HG03342 (cell line): ENCODE data around the gene PHF21B.
"Not testable (repeated sequence)": the region's sequence is repeated elsewhere in the genome, so short reads cannot be mapped to it uniquely, and the experiment has no call there.

Experiments used
- ATAC-seq: cut with Tn5 transposase; IDR thresholded peaks from one replicate; pipeline ENCODE4 v1.9.1; 2021; ENCODE audit warnings: mild to moderate bottlenecking, moderate library complexity; ENCODE audit not compliant: unreplicated experiment

The PHF21B gene

DNA sequence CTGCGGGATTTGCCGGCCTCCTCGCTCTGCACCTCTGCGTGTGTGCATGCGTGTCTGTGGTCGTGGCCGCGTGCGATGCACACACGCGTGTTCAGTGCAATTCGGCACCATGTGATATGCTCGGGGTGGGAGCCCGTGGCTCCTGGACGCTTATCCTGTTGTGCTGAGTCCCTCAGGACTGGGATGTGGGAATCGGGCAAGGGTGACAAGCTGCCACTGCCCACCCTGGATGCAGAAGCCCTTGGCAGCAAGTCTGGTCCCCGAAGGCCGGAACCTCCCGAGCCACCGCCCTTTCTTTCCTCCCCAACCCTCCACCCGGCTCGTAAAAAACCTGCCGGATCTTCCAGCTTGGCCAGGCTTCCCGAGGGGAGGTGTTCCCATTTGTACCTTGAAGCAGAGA, 128.2 kb downstream of the PHF21B start:
- no peak for ATAC-seq

DNA sequence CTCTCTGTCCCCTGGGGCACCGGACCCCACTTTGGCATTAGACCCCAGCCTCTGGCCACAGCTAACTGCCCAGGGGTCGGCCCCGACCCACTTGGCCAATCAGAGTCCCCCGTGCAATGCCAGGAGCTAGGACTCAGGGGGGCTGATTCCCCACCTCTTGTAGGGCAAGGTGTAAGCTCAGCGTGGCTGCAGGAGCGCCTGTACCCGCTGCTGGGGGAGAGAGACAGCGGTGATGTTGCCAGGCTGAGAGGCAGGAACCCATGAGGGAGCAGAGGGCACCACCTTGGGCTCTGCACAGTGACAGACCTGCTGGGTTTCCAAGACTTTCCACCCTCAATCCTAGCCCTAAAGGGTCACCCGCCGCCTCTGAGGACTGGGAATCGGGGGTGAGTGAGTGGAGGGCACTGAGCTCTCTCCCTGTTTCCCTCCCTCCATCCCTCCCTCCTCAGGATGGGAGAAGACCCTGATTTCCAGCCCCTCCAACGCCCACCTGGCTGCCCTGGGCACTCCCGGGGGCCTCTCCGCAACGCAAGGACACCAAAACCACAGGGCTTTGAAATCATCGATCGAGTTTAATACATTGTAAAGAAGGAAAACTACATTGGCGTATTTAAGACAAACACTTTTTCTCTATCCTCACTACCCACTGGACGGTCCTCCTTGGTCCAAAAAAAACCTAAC, 129.1 kb downstream of the PHF21B start:
- ATAC-seq: no peak

DNA sequence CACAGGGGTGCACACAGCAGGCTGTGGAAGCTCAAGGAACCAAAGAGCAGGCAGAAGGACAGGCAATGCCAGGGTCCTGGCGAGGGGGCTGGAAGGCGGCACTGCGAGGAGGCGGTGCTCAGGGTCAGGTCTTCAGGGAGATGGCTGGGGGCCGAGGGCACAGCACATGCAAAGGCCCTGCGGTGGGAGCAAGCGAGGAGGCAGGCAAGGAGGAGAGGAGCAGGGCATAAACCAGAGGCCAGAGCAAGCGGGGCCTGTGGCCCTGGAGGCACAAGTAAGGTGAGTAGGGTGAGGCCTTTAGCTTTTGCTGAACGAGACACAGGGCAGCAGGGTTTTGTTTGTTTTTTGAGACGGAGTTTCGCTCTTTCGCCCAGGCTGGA, 130.5 kb downstream of the PHF21B start:
- ATAC-seq: no peak

DNA sequence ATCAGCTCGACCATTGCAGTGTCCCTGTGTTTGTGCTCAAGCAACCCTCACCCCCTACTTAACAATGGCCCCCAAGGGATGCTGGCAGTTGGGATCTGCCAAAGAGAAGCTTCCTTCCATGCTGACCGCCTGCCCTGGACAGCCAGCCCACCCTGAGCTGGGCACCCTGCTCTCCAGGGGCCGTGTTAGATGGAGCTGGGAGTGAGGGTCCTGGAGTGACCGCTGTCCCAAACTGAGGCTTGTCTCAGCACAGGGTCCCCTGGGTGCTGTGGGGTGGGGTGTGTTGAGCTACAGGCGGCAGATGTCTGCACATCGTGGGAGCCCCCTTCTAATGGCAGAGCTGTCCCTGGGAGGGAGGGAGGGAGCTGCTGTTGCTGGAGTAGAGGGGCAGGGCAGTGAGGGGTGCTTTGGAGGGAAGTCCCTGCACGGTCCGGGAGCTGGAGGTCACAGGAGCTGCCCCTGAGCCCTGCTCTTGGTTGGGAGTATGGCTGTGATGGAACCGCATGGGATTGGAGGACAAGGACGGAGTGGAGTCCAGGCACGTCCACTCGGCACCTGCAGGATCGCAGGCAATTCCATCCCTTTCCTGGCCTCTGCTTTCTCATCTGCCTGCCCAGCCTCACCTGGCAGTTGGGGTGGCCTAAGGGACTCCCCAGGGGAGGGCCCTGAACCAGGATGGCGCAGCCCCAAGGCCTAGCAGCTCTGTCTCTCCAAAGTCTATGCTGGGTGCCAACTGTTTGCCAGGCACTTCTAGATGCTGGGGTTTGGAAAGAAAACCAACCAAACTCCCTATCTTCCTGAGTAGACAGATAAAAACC, 131.1 kb downstream of the PHF21B start:
- ATAC-seq: no peak

DNA sequence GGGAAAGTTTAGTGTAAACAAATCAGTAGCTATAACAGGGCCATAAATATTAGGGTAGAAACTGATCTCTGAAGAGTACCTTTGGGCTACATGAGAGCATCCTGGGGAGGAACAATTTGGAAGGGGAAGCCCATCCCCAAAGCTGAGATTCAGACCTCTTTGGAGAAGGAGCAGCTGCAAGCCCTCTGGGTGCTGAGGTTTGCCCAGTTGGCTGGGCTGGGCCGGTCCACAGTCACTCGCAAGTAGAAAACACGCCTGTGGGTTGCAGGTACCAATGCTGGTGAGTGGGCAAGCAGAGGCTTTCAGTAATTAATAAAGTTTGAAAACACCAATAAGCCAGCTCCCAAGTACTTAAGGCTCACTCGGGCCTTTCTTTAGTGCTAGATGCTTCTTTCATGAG, 132.9 kb downstream of the PHF21B start:
- no peak for ATAC-seq

DNA sequence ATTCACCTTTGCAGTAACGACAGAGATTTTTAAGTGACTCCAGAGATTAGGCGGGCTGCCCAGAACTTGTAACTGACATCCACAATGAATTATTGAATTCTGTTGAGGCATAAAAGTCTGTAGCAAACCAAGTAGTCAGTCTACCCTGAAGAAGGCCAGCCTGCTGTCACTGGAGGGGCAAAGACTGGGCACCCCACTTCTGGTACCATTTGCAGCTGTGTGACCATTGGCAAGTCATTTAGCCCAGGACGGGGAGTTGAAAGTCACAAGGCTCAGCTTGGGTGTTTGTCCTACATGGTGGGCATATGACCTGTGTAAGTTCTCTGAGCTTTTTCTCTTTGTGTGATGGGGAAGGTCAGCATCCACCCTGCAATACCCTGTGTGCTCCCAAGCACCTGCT, 138.0 kb downstream of the PHF21B start:
- no peak for ATAC-seq

DNA sequence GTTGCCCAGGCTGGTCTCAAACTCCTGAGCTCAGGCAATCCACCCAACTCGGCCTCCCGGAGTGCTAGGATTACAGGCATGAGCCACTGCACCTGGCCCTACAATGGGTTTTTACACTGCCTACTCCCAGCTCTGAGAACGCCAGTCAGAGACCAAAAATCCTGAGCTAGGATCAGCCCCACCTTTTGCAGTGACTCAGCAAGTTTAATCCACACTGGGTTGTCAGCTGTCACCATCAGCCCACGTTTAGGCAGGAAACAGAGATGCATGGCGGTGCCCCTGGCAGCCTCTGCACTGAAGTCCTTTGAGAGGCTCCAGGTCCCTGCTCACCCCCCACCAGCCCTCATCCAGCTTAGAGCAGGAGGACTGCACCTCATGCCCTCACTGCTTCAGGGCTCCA, 139.8 kb downstream of the PHF21B start:
- ATAC-seq: no peak

DNA sequence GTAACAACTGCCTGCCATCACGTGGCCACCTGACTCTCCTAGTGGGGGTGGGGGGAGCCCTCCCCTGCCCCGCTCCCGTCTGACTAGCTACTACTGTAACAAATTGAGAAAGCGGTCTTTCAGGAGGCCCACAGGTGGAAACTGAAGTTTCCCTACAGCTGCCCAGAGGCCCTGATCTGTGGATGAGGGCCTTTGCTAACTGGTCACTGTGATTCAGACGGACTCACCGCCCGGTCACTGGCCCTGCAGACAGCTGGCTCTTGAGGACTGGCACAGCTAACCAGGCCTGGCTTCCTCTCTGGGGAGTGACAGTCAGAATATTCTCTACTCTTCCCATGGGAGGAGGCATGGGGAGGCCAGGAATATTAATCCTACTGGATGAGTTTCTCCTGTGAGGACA, 140.6 kb downstream of the PHF21B start:
- no peak for ATAC-seq

DNA sequence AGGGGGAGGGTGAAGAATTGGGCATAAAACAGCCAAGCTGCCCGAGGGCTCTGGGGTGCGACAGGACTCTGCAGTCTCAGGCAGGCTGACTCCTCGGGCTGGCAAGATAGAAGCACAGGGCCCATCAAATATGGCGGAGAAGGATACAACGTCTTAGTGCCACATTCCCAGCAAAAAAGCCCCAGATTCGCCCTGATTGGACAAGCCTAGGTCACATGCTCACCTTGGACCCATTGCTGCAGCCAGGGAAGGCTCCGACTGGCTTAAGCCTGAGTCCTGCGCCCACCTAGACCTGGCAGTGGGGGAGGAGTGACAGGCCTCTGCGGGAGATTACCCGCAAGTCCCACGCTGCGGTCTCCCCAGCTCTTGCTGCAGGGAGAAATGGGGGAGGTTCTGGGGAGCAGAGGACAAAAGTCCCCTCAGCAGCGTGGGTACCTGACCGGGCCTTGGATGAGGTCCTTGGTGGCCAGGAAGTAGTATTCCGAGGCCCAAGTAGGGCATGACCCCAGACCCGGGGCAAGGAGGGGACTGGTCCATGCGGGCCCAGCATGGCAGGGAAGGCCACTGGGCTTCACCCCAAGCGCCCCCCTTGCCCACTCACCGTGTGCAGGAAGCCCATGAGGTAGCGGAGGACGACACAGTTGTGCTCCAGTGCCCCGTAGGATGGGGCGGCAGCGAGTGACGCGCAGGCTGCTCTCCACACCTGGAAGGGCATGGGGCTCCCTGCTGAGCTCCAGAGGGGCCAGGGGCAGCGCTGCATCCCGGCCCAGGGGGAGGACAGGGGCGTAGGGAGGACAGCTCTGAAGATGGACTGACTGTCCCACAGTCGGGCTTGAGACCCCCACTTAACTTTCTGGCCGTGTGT, 144.4 kb downstream of the PHF21B start:
- ATAC-seq: no peak

DNA sequence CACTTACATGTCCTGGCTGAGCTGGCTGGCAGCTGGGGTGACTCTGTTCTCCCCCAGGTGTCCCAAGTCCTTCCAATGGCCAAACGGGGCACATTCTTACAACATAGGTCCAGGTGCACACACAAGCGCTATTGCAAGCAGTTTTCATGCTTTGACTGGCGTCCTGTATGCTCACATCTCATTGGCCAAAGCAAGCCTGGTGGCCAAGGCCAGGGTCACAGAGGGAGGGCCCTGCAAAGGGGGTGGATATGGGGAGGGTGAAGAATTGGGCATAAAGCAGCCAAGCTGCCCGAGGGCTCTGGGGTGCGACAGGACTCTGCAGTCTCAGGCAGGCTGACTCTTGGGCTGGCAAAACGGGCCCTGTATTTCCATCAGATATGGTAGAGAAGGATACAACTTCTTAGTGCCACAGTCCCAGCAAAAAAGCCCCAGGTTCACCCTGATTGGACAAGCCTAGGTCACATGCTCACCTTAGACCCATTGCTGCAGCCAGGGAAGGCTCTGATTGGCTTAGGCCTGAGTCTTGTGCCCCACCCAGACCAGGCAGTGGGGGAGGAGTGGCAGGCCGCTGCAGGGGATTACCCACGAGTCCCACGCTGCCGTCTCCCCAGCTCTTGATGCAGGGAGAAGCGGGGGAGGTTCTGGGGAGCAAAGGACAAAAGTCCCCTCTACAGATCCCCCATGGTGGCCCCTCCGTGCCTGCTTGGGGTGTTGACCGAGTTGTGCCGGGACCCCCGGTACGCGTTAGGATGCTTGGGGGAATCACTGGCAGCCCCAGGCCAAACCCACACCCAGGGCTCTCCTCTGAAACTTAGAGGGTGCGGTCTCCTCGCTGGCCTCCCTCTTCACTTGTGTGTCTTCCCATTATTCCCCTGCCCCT, 146.6 kb downstream of the PHF21B start:
- ATAC-seq: no peak

DNA sequence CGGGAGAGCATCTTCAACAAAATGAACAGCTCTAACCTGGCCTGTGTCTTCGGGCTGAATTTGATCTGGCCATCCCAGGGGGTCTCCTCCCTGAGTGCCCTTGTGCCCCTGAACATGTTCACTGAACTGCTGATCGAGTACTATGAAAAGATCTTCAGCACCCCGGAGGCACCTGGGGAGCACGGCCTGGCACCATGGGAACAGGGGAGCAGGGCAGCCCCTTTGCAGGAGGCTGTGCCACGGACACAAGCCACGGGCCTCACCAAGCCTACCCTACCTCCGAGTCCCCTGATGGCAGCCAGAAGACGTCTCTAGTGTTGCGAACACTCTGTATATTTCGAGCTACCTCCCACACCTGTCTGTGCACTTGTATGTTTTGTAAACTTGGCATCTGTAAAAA, 147.5 kb downstream of the PHF21B start:
- no peak for ATAC-seq

DNA sequence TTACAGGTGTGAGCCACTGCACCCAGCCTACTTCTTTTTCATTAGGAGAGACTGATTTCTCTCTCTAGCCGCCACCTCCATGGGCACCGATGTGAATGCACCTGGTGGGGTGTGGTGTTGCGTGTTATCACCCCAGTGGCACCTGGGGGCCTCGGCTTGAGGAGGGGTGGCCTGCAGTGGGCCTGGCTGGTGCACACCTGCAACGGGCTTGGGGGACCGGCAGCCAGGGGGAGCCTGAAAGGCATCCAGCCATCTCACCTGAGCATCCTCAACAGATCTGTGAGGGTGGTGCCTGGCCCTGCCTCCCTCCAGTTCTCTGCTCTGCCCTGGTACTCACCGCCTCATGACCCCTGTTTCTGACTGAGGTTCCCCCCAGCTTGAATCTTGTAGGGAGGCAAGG, 148.6 kb downstream of the PHF21B start:
- no peak for ATAC-seq

DNA sequence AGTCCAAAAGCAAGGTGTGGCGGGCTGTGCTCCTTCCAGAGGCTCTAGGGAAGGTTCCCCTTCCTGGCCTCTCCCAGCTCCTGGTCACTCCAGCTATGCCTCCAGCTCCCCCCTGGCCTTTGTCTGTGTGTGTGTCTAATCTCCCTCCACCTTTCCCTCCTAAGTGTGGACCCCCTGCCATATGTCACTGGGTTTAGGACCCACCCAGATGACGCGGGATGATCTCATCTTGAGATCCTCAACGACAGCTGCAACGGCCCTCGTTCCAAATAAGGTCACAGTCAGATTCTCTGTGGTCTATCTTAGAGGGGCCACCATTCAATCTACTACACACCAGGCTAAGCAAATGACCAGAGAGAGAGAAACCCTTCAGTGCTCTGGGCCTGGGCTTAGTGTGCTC, 149.5 kb downstream of the PHF21B start:
- ATAC-seq: no peak

DNA sequence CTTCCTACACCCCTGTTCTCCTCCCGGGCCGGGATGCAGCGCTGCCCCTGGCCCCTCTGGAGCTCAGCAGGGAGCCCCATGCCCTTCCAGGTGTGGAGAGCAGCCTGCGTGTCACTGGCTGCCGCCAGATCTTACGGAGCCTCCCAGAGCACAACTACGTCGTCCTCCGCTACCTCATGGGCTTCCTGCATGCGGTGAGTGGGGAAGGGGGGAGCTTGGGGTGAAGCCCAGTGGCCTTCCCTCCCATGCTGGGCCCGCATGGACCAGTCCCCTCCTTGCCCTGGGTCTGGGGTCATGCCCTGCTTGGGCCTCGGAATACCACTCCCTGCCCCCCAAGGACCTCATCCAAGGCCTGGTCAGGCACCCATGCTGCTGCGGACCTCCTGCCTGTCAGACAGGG, 150.2 kb downstream of the PHF21B start:
- ATAC-seq: no peak

DNA sequence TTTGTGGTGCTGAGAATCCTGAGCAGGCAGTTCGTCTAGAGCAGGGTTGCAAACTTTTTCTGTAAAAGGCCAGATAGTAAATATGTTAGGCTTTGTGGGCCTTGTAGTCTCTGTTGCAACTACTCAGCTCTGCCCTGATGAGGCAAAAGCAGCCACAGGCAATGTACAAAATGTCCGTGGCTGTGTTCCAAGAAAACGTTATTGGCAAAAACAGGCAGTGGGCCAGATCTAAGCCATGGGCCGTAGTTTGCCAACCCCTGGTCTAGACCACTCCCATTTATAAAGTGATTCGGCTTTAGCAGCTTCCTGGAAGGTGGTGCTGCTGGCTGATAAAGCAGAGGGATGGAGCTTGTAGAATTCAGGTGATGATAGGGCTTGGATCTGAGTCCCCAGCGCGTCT, 151.0 kb downstream of the PHF21B start:
- not testable (repeated sequence) for ATAC-seq

DNA sequence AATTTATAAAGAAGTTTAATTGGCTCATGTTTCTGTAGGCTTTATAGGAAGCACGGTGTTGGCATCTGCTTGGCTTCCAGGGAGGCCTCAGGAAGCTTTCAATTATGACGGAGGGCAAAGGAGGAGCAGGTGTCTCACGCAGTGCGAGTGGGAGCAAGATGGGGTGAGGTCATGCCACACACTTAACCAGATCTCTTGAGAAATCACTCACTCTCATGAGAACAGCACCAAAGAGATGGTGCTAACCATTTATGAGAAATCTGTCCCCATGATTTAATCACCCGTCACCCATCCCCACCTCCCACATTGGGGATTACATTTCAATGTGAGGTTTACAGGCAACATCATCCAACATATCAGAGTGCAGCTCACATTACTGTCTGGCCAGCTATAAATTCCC, 153.9 kb downstream of the PHF21B start:
- ATAC-seq: no peak

DNA sequence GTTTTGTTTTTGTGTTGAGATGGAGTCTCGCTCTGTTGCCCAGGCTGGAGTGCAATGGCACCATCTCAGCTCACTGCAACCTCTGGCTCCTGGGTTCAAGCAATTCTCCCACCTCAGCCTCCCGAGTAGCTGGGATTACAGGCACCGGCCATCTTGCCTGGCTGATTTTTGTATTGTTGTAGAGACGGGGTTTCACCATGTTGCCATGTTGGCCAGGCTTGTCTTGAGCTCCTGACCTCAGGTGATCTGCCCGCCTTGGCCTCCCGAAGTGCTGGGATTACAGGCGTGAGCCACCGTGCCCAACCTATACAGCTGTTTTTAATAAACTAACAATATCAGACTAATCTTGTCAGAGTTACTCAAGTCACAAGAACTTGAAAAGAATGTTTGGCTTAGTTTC, 155.2 kb downstream of the PHF21B start:
- ATAC-seq: not testable (repeated sequence)

DNA sequence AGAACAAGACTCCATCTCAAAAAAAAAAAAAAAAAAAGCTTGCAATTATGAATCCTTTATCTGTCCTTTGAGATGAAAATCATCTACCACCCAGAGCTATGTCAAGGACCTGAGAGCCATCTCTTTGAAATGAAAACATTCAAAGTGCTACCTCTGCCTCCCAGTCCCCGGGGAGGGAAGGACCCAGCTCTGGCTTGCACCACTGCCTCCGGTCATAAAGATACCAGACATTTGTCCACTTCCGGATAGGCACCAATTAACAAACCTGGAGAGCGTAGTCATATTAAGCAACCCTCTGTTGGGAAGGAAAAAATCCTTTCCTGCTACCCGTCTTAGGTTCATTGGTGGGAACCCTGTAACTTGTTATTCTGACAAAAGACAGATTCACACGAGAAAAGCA, 158.9 kb downstream of the PHF21B start:
- no peak for ATAC-seq

DNA sequence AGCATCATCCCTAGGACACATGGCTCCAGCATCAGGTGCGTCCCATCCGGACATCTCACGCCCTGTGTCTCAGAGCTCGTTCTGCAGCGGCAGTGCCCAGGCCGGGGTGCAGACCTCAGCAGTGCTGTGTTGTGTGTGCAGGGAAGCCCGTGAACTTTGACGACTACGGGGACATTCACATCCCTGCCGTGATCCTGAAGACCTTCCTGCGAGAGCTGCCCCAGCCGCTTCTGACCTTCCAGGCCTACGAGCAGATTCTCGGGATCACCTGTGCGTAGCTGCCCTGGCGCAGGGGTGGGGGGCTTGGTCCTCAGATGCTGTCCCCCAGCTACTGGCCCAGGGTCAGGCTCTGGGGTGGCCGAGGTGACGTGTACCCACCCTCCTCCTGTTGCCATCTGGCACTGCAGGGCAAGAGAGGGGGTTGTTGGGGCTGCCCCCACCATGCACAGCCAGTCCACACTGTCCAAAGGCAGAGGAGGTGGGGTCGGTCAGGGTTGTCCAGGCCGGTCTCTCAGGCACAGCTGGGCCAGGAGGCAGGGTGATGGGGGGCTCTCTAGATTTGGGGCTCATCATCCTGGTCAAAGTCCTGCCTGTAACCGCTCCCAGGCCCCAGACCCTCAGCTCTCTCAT, 160.9 kb downstream of the PHF21B start:
- no peak for ATAC-seq

DNA sequence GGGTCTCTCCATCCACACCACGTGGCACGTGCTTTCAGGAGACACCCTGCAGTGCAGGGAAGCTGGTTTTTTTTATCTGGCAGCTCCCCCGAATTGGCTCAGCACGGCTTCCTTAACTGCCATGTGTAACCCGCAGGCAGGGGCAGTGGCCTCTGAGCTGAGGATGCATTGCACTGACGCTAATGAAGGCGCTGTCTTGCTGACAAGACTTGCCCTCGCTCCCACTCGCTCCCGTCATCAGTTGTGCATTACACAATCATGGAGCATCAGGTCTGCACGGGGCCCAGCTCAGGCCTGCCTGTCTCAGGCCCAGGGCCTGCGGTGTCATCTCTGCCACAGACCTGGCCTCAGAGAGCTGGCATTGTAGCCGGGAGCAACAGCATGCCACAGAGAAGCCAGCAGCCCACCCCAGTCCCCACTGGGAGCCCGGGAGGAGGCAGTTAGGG, 161.5 kb downstream of the PHF21B start:
- no peak for ATAC-seq
